NCI-H2107 treated with DMSO at 0.1 percent for 48 hours (cell line): ENCODE results near the gene BMPR1A.
A peak's percentile ranks its signal among the peaks of the same experiment; 100 is the strongest.
"Not testable (repeated sequence)": the region's sequence is repeated elsewhere in the genome, so short reads cannot be mapped to it uniquely, and the experiment has no call there.

Experiments used
- DNase-seq: peaks from one replicate; lab custom pipeline; 2025; ENCODE audit not compliant: unreplicated experiment; lab: John Stamatoyannopoulos, UW

Gene BMPR1A

DNA sequence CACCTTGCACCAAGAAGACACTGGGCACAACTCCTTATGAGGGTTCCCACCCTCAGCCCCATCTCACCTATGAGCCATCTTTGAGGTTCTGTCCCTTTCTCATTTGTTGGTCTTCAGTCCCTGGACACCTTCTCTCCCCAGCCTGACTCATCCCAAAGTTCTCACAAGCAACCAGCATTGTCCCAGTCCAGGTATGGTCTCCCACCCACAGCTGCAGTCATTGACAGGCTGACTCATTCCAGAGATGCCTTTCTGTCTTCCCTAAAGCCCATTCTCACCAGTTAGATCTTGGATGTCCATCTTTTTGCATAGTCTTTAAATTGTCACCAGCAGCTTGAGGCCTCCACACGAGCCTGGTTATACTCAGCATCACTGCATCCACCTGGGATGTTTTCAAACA lies 26.7 kb upstream of the BMPR1A start:
- no peak for DNase-seq

DNA sequence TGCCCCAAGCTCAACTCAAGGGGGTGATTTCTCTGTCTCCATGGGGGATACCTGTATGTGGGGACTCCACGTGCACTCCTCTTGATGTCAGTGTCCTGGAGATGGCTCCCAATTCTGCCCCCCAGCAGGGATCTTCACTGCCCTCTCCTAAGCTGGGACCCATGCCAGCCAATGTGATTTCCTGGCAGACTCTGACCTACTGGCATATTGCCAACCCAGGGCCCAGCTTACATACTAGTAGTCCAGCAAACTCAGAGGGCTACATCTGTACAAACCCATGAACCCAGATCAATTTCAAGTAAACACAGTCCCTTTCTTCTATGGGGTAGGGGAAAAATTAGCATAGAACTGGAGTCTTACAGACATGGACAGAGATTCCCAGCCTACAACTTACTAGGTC lies 26.2 kb upstream of the BMPR1A start:
- DNase-seq, result no peak

DNA sequence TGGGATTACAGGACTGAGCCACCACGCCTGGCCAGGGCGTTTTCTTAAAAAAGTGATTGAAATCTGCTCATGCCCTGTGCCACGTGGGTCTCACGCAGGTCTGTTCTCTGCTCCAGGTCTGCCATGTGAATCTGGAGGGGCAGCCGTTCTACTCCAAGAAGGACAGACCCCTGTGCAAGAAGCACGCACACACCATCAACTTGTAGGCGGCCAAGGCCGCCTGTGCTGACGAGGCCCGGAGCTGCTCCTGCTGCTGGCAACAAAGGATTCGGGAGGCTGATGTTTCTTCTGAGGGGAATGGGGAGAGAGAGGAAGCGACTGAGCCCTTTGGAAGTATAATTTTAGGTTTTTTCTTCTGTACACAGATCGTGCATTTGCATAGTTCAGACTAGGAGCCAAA lies 23.6 kb upstream of the BMPR1A start:
- DNase-seq, result no peak

DNA sequence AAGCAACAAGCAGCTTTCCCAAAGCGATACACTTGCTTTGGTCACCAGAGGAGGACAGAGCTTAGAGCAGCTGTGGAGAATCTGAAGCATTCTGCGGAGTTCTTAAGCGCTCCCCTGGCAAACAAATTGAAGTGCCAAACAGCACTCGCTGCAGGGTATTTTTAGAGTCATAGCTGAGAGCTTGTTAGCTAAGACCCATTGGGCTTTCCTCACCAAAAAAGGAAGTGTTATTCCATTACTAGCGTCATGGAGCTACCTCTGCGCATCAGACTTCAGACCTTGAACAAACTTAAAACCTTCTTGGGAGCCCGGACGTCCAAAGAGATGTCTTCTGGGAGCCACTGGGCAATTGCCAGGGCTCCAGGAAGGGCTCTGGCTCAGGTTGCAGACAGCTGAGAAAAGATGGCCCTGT lies 23.2 kb upstream of the BMPR1A start:
- DNase-seq, result no peak

DNA sequence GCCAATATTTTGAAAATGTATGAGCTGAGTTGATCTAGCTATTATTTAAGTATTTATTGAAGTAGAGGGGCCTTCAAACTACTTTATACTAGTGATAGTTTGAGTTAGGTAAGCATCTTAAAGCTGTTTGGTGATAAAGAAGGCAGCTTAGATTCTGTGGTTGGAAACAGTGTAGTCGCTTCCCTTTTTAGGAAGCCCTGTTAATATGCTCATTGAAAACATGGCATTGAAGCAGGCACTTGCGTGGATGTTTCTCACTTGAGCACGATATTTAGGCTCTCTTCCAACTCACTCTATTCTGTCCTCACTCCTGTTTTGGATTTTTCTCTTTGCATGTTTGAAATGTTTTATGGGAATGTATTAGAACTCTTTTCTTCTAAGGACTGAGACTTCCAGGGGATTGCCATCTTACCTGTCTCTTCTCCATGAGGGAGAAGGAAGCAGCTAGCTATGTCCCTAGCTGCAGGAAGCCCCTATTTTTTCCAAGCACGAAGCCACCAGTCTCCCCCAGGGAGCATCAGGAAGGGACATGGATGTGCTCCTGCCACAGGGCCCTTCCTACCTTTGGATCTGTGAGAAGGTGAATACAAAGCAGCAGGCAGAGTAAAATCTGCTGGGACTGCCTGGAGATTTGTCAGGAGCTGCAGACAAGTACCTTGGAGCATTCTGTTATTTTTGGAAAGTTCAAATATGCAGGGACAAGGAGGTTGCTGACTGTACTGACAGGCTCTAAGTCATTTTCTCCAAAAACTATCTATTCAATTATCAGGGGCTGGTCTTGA lies 22.0 kb upstream of the BMPR1A start:
- DNase-seq, result no peak

DNA sequence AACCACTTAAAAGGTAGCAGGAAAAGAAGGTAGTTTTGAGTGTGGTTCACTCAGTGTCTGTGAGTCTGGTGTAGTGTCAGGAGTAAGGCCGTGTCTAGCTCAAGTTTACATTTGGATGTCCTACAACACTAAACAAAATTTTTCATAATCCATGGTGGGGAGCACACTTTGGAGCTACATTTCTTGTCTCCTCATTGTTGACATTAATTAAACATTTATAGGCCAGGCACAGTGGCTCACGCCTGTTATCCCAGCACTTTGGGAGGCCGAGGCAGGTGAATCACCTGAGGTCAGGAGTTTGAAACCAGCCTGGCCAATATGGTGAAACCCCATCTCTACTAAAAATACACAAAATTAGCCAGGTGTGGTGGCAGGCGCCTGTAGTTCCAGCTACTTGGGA lies 21.1 kb upstream of the BMPR1A start:
- not testable (repeated sequence) for DNase-seq

DNA sequence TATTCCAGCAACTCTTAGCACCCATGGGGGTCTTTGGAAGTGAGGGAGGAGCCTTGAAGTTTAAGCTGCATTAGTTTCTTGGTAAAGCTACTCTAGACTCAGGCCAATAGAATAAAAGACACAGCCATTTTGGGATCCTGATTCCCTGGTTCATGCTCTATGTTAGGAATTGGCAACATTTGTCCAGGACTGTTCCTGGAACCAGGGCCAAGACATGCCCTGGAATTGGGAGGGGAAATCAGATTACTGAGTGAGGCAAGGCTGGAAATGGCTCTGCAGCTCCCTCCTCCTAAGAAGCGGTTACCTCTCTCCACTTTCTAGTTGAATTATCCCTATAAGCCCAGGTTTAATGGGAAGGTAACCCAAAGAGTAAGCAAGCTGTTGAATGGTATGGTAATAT lies 14.2 kb upstream of the BMPR1A start:
- no peak for DNase-seq

DNA sequence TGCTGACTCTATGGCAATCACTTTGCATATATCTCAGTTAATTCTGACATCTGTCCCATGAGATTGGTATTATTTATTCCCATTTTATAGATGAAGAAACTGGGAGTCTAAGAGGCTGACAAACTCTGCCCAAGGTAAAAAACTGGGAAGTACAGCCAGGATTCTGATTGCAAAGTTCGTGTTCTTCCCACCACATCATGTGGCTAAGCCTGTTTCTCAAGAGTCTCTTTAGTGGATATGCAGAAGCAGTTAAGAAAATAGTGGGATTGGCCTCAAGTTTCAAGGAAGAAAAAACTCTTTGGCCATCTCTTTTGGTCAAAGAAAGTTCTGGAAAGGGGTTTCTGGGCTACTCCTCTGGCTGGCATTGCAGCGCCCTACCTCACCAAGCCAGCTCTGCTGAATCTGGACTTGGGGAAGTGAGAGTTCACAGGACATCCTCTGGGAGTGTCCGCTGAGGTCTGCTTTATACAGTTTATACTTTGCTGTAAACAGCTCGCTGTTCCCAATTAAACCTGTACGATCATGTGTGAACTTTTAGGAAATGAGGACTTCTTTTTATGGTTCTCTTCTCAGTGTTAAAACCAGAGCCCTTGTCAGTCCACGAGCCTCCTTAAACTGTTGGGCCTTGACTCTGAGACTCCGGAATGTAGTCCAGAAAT lies 12.2 kb upstream of the BMPR1A start:
- no peak for DNase-seq

DNA sequence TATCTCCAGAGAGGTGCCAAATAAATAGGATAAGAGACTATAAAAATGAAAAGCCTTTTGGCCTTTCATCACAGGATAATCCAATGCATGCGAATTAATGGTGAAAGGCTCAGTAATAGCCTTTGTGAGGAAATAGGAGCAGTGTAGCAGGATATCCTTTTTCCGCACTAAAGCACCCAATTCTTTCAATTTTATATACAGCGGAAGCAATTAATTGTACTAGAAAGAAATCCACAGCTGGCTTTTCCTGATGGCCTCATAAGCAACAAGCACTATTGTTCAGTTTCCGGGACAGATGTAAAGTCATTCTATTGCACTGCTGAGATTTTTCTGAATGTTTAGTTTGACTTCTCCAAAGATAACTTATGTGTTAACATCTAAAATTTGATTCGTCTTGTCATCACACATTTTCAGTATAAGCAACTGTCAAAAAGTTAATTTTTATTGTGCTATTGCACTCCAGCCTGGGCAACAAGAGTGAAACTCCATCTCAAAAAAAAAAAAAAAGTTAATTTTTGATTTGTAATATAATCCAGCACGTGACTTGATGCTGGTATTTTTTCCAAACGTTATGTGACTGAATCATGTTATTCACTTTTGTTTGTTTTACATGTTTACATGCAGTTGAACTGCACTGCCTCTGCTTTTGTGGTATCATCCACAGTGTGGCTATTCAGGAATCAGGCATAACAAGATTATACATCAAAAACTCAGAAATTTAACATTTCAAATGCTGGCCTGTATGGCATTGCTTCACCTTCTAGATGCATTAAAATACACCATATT lies 8.4 kb upstream of the BMPR1A start:
- no peak for DNase-seq

DNA sequence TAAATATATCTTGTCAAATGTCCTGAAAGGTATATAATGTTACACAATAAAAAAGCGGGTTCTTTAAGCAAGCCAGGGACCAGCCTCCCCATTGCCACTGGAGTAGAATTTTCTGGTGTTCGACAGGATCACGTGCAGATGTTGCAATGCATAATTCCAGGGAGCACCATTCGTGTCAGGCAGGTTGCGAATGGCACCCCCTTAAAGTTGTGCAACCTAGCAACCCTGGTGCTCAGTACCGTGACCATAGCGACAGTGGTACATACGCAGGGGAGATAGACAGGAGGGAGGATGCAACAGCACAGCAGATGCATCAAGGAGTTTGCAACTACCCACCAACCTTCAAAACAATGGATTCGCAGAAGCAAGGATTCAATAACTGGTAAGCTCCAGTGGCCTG lies 6.6 kb upstream of the BMPR1A start:
- DNase-seq, result no peak

DNA sequence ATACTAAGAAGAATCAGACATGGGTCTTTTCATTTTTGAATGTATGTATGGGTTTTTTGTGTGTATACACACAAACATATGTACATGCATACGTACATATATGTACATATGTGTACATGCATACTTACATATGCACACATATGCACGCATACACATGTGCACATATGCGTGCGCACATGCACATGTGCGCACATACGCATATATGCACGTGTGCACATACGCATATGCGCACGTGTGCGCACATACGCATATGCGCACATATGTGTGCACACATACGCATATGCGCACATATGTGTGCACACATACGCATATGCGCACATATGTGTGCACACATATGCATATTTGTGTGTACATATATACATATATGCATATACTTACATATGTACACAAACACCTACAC lies 4.9 kb upstream of the BMPR1A start:
- DNase-seq, result no peak

DNA sequence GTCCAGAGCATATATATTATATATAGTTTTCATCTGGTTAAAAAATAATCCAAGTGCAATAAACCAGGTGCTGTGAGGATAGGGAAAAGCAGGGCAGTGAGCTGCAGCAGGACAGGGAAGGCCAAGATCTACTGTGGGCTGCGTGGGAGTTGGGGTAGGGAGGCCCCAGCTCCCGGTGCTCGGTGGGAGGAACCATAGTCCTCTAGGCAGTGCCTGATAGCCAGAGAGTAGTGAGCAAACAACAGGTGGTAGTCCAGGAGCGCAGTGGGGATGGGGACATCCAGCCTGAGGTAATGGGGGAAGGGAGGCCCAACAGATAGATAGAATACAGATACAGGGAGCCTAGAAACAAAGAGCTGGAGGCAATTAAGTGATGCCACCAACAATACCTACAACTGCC lies 4.1 kb upstream of the BMPR1A start:
- no peak for DNase-seq

DNA sequence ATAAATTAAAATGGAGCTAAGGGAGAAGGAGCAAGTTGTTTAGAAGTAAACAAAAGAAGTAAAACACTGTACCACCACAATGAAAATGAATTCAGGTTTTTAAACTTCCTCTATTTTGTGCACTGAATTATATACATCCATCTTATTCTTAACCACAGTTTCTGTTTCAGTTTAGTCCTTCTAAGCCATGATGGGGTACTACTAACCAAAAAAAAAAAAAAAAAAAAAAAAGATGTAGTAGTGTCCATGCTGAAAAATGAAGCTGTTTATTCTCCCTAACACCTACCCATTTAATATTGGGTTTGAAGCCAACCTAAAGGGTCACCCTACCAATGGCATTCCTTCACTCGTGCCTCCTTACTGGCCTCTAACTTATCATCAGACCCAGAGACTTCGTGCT lies 3.4 kb upstream of the BMPR1A start:
- no peak for DNase-seq

DNA sequence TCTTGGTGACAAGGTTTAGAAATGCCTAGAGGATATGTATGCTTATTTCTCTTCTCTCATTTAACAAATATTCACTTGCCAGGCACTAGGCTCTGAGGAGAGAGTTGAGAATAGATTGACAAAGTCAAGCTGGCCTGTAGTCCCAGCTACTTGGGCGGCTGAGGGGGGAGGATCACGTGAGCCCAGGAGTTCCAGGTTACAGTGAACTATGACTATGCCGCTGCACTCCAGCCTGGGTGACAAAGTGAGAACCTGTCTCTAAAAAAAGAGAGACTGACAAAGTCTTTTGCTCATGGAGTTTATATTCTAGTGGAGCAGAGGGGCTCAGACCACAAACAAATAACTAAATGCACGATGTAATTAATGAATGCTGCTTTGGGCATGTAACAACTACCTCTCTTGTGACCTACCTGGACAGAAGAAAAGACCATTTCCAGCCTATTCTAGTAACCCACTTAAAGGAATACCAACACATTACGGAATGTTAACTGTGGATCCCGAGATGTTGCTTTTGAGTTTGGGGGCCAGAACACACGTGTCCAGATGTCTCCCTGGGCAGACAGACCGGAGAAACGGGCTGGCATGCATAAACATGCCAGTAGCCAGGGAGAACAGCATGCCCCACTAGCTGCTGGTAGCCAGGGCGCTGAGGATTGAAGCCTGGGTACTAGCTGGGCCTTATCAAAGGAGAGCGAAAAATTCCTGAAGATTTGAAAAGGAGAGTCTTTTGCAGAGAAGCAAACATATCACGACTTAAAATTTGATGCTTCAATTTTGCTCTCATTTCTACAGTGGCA lies 2.6 kb upstream of the BMPR1A start:
- no peak for DNase-seq

DNA sequence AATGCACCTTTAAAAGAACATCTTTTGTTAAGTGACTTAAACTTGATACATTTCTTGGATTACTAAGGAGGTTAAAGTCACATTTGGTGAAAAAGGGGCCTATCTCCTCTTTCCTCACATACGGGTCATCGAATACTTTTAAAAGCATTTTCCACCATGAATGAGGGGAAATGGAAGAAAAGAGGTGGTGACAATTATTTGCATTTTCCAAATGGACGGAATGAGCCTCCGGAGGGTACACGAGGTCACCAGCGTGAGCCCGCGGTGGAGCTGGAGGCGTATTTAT lies 1.0 kb upstream of the BMPR1A start:
- no peak for DNase-seq

DNA sequence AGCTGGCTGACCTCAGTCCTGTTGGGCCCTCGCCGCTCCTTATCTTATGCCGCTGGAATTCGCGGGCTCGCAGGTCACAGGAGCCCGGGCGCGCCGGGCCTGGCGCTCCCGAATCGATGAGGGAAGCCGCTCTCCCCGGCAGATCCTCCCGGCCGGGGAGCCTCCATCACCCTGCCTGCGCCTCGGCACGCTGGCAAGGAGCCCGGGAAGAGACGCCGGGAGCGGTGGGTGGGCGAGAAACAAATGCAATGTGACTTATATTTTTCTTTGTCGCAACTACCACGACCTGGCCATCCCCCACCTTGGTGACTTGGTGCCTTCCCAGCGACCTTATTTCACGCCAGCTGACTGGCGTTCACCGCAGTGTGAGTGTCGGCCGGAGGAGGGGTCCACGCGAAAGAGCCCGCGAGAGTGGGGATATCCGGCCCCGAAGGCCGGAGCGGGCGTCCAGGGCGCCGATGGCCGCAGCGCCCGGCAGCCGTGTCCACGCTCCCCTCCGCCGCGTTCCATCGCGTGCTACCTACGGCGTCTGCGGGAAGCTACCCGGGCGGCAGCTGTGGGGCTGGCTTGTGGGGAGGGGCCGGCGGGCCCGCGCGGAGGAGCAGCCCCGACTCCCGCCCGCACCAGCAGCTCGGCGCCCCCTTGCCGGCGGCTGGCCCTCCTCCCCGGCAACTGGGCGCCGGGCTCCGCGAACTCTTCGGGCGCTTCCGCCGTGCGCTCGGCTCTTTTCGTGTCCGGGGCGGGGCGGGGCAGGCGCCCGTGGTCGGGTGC lies 494 bp upstream of the BMPR1A start:
- peak; percentile 53 for DNase-seq

DNA sequence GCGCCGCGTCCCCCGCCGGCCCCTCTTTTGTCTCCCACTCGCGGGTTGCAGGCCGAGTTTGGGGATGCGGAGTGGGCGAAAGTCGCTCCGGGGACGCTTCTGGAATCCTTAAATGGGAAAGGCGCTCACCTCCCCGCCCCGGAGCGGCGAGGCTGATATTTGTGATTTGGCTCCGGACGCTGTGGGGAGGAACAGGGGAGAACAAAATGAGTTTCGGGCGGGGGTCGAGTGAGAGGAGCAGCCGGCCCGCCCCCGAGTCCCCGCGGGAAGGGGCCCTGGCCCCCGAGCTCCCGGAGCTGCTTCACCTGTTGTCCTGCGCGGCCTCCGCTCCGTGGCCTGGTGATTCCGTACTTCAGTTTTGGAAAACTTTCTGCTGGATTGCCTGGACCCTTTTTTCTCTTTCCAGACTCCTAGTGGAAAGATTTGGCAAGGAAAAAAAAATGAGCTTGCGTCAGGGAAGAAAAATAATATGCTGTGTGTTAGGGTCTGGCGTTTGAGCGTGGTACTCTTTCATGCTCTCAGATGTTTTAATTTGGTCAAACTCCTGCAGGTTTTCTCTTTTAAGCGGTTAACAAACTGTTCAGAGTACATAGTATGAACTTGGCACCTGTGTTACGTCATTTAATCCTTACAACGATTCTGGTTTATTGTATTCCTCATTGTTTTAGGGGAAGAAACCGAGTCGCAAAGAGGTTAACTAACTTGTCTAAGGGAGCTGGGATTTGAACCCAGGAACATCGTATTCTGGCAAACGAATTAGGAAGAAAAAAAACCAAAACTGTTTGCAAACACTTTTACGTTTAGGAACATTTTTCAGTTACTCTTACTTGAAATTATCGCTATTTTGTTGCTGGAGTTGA lies 924 bp downstream of the BMPR1A start:
- DNase-seq, result no peak

DNA sequence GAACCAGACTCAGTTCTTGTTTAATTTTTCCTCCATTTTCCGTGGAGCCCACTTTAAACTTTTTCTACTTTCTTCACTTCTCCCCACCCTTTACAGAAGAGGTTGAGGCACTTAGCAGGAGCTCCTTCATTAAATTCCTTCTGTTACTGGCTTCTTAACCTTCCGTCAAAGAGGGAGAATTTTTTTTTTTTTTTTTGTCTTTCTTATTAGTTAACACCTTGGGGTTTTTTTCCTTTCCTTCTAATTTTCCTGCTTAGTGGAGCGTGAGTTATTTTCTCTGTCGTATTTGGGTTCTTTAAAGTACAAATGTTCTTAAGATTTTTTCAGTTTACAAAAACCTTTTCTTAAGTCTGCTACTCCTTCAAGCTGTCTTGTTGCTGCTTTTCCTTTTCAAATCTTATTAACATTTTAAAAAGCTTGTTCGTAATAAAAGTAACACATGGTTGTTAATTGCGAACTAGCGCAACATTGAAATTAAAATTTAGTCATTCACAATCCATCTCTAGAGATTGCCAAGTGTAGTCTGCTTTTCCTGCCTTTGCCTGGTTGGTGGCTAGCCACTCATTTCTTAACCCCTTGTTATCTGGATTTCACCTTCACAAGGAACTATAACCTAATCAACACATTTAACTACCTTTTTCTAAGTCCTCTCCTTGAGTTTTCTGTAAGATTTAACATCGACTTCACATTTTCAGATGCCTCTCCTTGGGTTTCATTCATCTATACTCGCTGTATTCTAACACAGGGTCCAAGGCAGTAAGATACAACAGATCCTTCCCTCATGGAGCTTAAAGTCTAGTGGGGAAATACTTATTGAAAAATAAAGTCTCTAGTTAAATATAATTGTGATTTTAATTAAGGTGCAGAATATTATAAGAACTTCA lies 2.0 kb downstream of the BMPR1A start:
- no peak for DNase-seq
